Neuronal stem cell (in vitro differentiated cells): Measurements from ENCODE around the gene KRT71.

ENCODE experiments used
- DNase-seq: peaks from one replicate; pipeline ENCODE4 v3.0.0-alpha.2; 2013; ENCODE audit warnings: low spot score
- H2AFZ ChIP-seq: one replicate; pipeline ENCODE4 v1.6.1; 2013; ENCODE audit warnings: mild to moderate bottlenecking, low read length, inconsistent platforms
- H2AK5ac ChIP-seq: 2 replicates; pipeline ENCODE4 v1.6.1; 2013; ENCODE audit warnings: low read depth, mild to moderate bottlenecking, inconsistent platforms, low read length, moderate library complexity, mixed read lengths
- H2BK120ac ChIP-seq: 2 replicates; pipeline ENCODE4 v1.6.1; 2013; ENCODE audit warnings: low read depth, mild to moderate bottlenecking, inconsistent platforms, low read length, moderate library complexity, mixed read lengths
- H2BK12ac ChIP-seq: one replicate; pipeline ENCODE4 v1.6.1; 2013; ENCODE audit warnings: low read length, inconsistent platforms
- H2BK15ac ChIP-seq: 2 replicates; pipeline ENCODE4 v1.6.1; 2013; ENCODE audit warnings: mild to moderate bottlenecking, low read length, inconsistent platforms, mixed read lengths
- H2BK5ac ChIP-seq: one replicate; pipeline ENCODE4 v1.6.1; 2013; ENCODE audit warnings: inconsistent platforms, mild to moderate bottlenecking, low read length, moderate library complexity
- H3K14ac ChIP-seq: one replicate; pipeline ENCODE4 v1.6.1; 2013; ENCODE audit warnings: low read length, inconsistent platforms
- H3K18ac ChIP-seq: 2 replicates; pipeline ENCODE4 v1.6.1; 2013; ENCODE audit warnings: low read length, inconsistent platforms
- H3K23ac ChIP-seq: 2 replicates; pipeline ENCODE4 v1.6.1; 2013; ENCODE audit warnings: low read depth, mild to moderate bottlenecking, mixed read lengths, low read length, inconsistent platforms; ENCODE audit not compliant: poor library complexity
- H3K27ac ChIP-seq: replicated peaks from 3 replicates; pipeline ENCODE4 v1.5.1; 2013; ENCODE audit warnings: low read length, inconsistent platforms
- H3K27me3 ChIP-seq, 3 experiments: 2 replicates each; pipeline ENCODE4 v1.6.1; 2013; ENCODE audit warnings: low read length in 3 of 3, mild to moderate bottlenecking in 2 of 3, inconsistent platforms in 1 of 3, low read depth in 1 of 3, mixed read lengths in 1 of 3, moderate library complexity in 1 of 3; ENCODE audit not compliant: control insufficient read depth in 3 of 3, insufficient read depth in 3 of 3
- H3K36me3 ChIP-seq, 2 donors: replicated peaks in 1 of 2; 2 replicates each; pipeline ENCODE4 v1.6.1; 2013; ENCODE audit warnings: low read length in 2 of 2; ENCODE audit not compliant: control insufficient read depth in 2 of 2, insufficient read depth in 2 of 2
- H3K4ac ChIP-seq: 2 replicates; pipeline ENCODE4 v1.6.1; 2013; ENCODE audit warnings: inconsistent platforms, mild to moderate bottlenecking, low read length, moderate library complexity
- H3K4me1 ChIP-seq, 2 donors: 1 replicate in 1 of 2; 2 replicates in 1 of 2; pipeline ENCODE4 v1.6.1; 2013; ENCODE audit warnings: low read length in 2 of 2, low read depth in 1 of 2; ENCODE audit not compliant: control insufficient read depth in 2 of 2, insufficient read depth in 1 of 2
- H3K4me2 ChIP-seq: one replicate; pipeline ENCODE4 v1.6.1; 2013; ENCODE audit warnings: mild to moderate bottlenecking, low read length, inconsistent platforms; ENCODE audit not compliant: insufficient read depth, poor library complexity, severe bottlenecking
- H3K4me3 ChIP-seq, 2 donors: 2 replicates each; pipeline ENCODE4 v1.5.1; 2013; ENCODE audit warnings: low read length in 2 of 2, mild to moderate bottlenecking in 2 of 2, inconsistent platforms in 1 of 2, moderate library complexity in 1 of 2
- H3K79me1 ChIP-seq: one replicate; pipeline ENCODE4 v1.6.1; 2013; ENCODE audit warnings: low read depth, mild to moderate bottlenecking, inconsistent platforms, low read length, moderate library complexity
- H3K9ac ChIP-seq: one replicate; pipeline ENCODE4 v1.6.1; 2013; ENCODE audit warnings: mild to moderate bottlenecking, low read depth, low read length, inconsistent platforms; ENCODE audit not compliant: poor library complexity
- H3K9me3 ChIP-seq, 2 donors: replicated peaks in 1 of 2; 2 replicates each; pipeline versions ENCODE3 to v1.6.1; 2013; ENCODE audit warnings: low read length in 2 of 2, mild to moderate bottlenecking in 2 of 2, inconsistent platforms in 1 of 2, low read depth in 1 of 2, mixed read lengths in 1 of 2, moderate library complexity in 1 of 2; ENCODE audit not compliant: control insufficient read depth in 2 of 2, insufficient read depth in 1 of 2
- H4K8ac ChIP-seq: one replicate; pipeline ENCODE4 v1.6.1; 2013; ENCODE audit warnings: low read depth, mild to moderate bottlenecking, inconsistent platforms, low read length, moderate library complexity
- H4K91ac ChIP-seq: one replicate; pipeline ENCODE4 v1.6.1; 2013; ENCODE audit warnings: low read length, low read depth, mild to moderate bottlenecking, inconsistent platforms; ENCODE audit not compliant: poor library complexity
- WGBS, 2 donors: extraction: QIAGEN DNeasy Blood & Tissue Kit; methylation state at CpG; one replicate each; pipeline ENCODE4 v1.1.7; 2013; ENCODE audit warnings: missing lambda C conversion rate in 2 of 2, mixed read lengths in 1 of 2; ENCODE audit not compliant: insufficient read length in 2 of 2, insufficient replicate concordance in 1 of 2; ENCODE audit errors: extremely low coverage in 2 of 2; 5-methylcytosine and 5-hydroxymethylcytosine counted together

KRT71 gene

GRCh38 chr12:52539083-52539820 is 13.7 kb downstream of the KRT71 start:
- Histone ChIP-seq H3K18ac (no peak overlapping the region), H2BK120ac (no peak overlapping the region), H2BK15ac (no peak overlapping the region), H2AFZ (no peak overlapping the region), H3K23ac (no peak overlapping the region), H4K8ac (no peak overlapping the region), H2AK5ac (no peak overlapping the region), H3K4me3 (no peak overlapping the region), H3K9me3 (no peaks in the 10 kb centered on the region), H3K4me2 (no peak overlapping the region), H3K4me1 (no peaks in the 10 kb centered on the region), H2BK5ac (no peak overlapping the region), H3K27me3 (no peaks in the 10 kb centered on the region), H4K91ac (no peak overlapping the region), H3K4ac (no peak overlapping the region), H3K9ac (no peak overlapping the region), H2BK12ac (no peak overlapping the region), H3K27ac (no peak overlapping the region), H3K14ac (no peak overlapping the region), H3K79me1 (no peaks in the 10 kb centered on the region), H3K36me3 (no peaks in the 10 kb centered on the region)
- WGBS, 2 donors: no CpG with 5 or more reads among the region's 5 CpGs
- DNase-seq: no peak

- Histone ChIP-seq H3K9ac (no peak overlapping the region), H2AK5ac (no peak overlapping the region), H3K18ac (no peak overlapping the region), H3K4ac (no peak overlapping the region), H3K27me3 (no peaks in the 10 kb centered on the region), H3K79me1 (no peaks in the 10 kb centered on the region), H3K14ac (no peak overlapping the region), H2BK15ac (no peak overlapping the region), H3K23ac (no peak overlapping the region), H3K4me3 (no peak overlapping the region), H2BK120ac (no peak overlapping the region), H3K27ac (no peak overlapping the region), H4K8ac (no peak overlapping the region), H3K4me2 (no peak overlapping the region), H2BK5ac (no peak overlapping the region), H2BK12ac (no peak overlapping the region), H4K91ac (no peak overlapping the region), H2AFZ (no peak overlapping the region), H3K36me3 (no peaks in the 10 kb centered on the region), H3K9me3 (no peaks in the 10 kb centered on the region), H3K4me1 (no peaks in the 10 kb centered on the region)
- no CpG with 5 or more reads among the region's 3 CpGs for WGBS, 2 donors
- no peak for DNase-seq
These were observed 15.8 kb downstream of the KRT71 start for GRCh38 chr12:52537101-52537500.

DNA sequence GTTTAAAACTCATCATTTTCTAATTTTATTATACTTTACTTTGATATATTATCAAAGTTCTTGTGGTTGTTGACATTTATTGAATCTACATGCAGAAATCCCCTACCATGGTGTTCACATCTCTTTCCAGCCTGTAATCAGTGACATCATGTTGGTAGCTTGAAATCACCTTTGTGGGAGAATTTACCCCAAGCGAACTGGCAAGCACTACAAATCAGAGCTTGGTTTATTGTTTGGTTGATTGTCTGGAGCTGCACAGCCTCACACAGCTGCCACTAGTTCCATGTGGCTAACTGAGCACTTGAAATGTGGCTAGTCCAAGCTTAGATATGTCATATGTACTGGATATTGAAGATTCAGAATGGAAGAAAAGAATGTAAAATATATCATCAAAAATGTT is 17.4 kb downstream of the KRT71 start:
- Histone ChIP-seq H3K4me2 (no peak overlapping the region), H3K4me3 (no peak overlapping the region), H2BK5ac (no peak overlapping the region), H3K79me1 (no peaks in the 10 kb centered on the region), H3K4ac (no peak overlapping the region), H3K4me1 (no peaks in the 10 kb centered on the region), H2BK120ac (no peak overlapping the region), H3K27ac (no peak overlapping the region), H3K36me3 (no peaks in the 10 kb centered on the region), H2AK5ac (no peak overlapping the region), H3K23ac (no peak overlapping the region), H2AFZ (no peak overlapping the region), H3K9me3 (no peaks in the 10 kb centered on the region), H2BK12ac (no peak overlapping the region), H3K27me3 (no peaks in the 10 kb centered on the region), H3K9ac (no peak overlapping the region), H4K91ac (no peak overlapping the region), H3K18ac (no peak overlapping the region), H2BK15ac (no peak overlapping the region), H3K14ac (no peak overlapping the region), H4K8ac (no peak overlapping the region)
- no peak for DNase-seq
- no CpG with 5 or more reads among the region's 1 CpG for WGBS, 2 donors

DNA sequence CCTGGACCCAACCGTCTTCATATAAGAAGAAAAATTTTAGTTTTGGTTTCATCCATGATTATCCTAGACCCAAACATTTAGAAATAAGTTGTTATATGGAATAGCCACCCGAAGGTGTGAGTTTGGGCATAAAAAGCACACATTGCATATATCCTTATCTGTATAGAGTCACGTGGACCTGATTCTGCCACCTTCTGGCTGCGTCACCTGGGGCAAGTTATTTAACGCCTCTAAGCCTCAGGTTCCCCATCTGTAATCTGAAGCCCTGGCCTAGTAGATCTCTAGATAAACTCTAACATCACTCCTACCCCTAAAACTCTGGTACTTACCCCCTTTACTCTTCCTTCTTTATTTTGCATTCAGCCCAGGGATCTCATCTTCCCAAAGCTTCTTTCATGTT is 18.5 kb downstream of the KRT71 start:
- Histone ChIP-seq H3K79me1 (no peaks in the 10 kb centered on the region), H3K18ac (no peak overlapping the region), H3K4ac (no peak overlapping the region), H2AK5ac (no peak overlapping the region), H3K4me2 (no peak overlapping the region), H2AFZ (no peak overlapping the region), H2BK12ac (no peak overlapping the region), H2BK15ac (no peak overlapping the region), H2BK120ac (no peak overlapping the region), H3K9ac (no peak overlapping the region), H3K36me3 (no peaks in the 10 kb centered on the region), H3K4me1 (no peaks in the 10 kb centered on the region), H3K9me3 (no peaks in the 10 kb centered on the region), H3K27ac (no peak overlapping the region), H4K8ac (no peak overlapping the region), H2BK5ac (no peak overlapping the region), H3K4me3 (no peak overlapping the region), H3K14ac (no peak overlapping the region), H3K23ac (no peak overlapping the region), H3K27me3 (no peaks in the 10 kb centered on the region), H4K91ac (no peak overlapping the region)
- no CpG with 5 or more reads among the region's 5 CpGs for WGBS, 2 donors
- no peak for DNase-seq
